HG02973 (cell line): ENCODE results near the gene UBA3.

Experiments
- ATAC-seq: cut with Tn5 transposase; IDR thresholded peaks from one replicate; pipeline ENCODE4 v1.9.1; 2021; ENCODE audit warnings: moderate library complexity; ENCODE audit not compliant: unreplicated experiment

UBA3 gene

GRCh38 chr3:69079269-69080159 lies 651 bp downstream of the UBA3 start:
- ATAC-seq = no peak

- no peak for ATAC-seq
These were observed 7.2 kb downstream of the UBA3 start for GRCh38 chr3:69072928-69073327.

GRCh38 chr3:69066121-69066520 lies 14.0 kb downstream of the UBA3 start:
- ATAC-seq = no peak

GRCh38 chr3:69065318-69065964 lies 14.7 kb downstream of the UBA3 start:
- ATAC-seq = no peak

GRCh38 chr3:69063636-69064035 lies 16.5 kb downstream of the UBA3 start:
- no peak for ATAC-seq

GRCh38 chr3:69059688-69060087 lies 20.5 kb downstream of the UBA3 start:
- ATAC-seq = no peak

- no peak for ATAC-seq
These were observed 21.3 kb downstream of the UBA3 start for GRCh38 chr3:69058947-69059224.

- peak; percentile 96 for ATAC-seq
These were observed 21.8 kb downstream of the UBA3 start for GRCh38 chr3:69058180-69058946.

GRCh38 chr3:69052472-69052898 lies 27.7 kb downstream of the UBA3 start:
- ATAC-seq = no peak

- ATAC-seq = peak; percentile 94
These were observed 28.3 kb downstream of the UBA3 start, which contains the start of gene TMF1 for GRCh38 chr3:69051756-69052471. TSS of gene TMF1 (minus strand) at chr3:69052333. CDS start at chr3:69052086, 247 bp downstream.

GRCh38 chr3:69048990-69049389 lies 31.2 kb downstream of the UBA3 start:
- no peak for ATAC-seq

GRCh38 chr3:69044608-69045007 lies 35.6 kb downstream of the UBA3 start:
- ATAC-seq = no peak

- ATAC-seq = no peak
These were observed 46.7 kb downstream of the UBA3 start for GRCh38 chr3:69033470-69033869.

GRCh38 chr3:69032737-69033136 lies 47.4 kb downstream of the UBA3 start:
- ATAC-seq = no peak

GRCh38 chr3:69032142-69032541 lies 48.0 kb downstream of the UBA3 start:
- ATAC-seq = no peak

GRCh38 chr3:69031635-69032034 lies 48.5 kb downstream of the UBA3 start:
- ATAC-seq = no peak

- ATAC-seq = no peak
These were observed 59.3 kb downstream of the UBA3 start for GRCh38 chr3:69020857-69021256.

GRCh38 chr3:69020424-69020823 lies 59.7 kb downstream of the UBA3 start:
- ATAC-seq = no peak

- ATAC-seq = no peak
These were observed 63.3 kb downstream of the UBA3 start for GRCh38 chr3:69016901-69017300.

- ATAC-seq = no peak
These were observed 64.1 kb downstream of the UBA3 start for GRCh38 chr3:69016102-69016501.

GRCh38 chr3:69014022-69014580 lies 66.1 kb downstream of the UBA3 start:
- ATAC-seq = no peak
